GM18951 (cell line): Measurements from ENCODE around the gene GPC3.
"Not testable (repeated sequence)": the region's sequence is repeated elsewhere in the genome, so short reads cannot be mapped to it uniquely, and the experiment has no call there.

ENCODE experiments used
- POLR2A ChIP-seq: IDR thresholded peaks from 4 replicates; pipeline ENCODE4 v1.6.1; 2011; ENCODE audit warnings: mild to moderate bottlenecking; ENCODE audit not compliant: insufficient read length, insufficient read depth; ENCODE audit errors: extremely low read depth
- in situ Hi-C: fragments of 300-500 bp; cut with MboI; formaldehyde crosslinking; loops from one replicate; pipeline ENCODE4 v1.12.0; 2022; ENCODE audit warnings: low sequenced_read_pairs, mixed read lengths, inconsistent platforms; ENCODE audit not compliant: unreplicated experiment

Gene GPC3

DNA sequence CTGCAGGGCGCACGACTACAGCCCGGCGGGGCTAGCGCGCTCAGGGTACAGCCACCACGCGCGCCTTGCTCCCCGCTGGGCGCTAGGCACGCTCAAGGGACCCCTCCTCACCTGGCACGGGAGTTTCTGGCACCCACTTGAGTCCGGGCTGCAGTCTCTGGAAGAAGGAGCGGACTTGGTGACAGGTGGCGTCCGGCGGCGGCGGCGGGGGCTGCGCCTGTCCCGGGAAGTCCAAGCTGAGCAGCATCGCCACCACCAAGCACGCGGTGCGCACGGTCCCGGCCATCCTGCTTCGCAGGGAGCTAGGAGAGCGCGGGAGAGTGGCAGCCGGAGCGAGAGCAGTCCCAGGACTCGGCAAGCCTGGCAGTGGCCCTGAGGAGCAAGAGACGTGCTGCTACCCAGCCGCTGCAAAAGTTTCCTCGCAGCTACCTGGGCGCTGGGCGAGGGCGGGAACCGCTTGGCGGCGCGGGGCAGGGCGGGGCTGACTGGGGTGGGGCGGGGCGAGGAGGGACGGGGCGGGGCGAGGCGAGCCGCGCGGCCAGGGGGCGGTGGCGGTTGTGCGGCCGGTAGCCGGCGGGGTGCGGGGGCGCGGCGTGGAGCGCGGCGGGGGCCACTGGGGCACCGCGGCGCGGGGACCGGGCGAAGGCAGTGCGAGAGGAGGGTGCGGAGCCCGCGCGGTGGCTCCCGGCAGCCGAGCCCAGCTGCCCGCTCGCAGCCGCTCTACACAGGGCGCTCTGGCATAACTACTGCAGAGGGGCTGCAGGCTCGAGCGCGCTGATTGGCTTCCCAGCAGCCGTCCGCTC, at the start of gene GPC3:
Gene GPC3, minus strand, starts transcription at position 431 of the 803 bp plus-strand sequence.
- TF ChIP-seq POLR2A, result no peak
- in situ Hi-C loops, result no loop called here

DNA sequence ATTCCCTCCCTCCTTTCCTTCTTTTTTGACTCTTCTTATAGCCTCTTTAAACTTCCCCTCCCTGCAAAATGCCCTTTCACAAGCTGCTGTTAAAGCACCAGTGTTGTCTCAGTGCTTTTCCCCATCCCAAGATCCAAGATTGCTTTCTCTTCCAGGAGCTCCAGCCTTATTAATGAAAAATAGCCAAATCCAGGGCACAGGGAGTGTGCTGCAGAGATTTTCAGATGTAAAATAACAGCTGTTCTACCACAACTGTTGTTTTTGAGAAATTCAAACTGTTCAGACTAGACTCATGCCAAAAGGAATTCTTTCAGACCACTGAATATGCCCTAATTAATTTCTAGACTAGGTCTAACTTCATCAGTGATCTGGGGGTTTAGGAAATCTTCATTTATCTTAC, 47.0 kb upstream of the GPC3 start:
- TF ChIP-seq POLR2A, result no peak
- in situ Hi-C loops, result no loop called here

GRCh38 chrX:134026565-134027311, 41.3 kb upstream of the GPC3 start:
- in situ Hi-C loops, result no loop called here
- no peak for TF ChIP-seq POLR2A

GRCh38 chrX:134025986-134026545, 40.7 kb upstream of the GPC3 start:
- in situ Hi-C loops, result no loop called here
- no peak for TF ChIP-seq POLR2A

GRCh38 chrX:134024686-134025377, 39.4 kb upstream of the GPC3 start:
- in situ Hi-C loops, result no loop called here
- TF ChIP-seq POLR2A, result no peak

- TF ChIP-seq POLR2A, result no peak
- in situ Hi-C loops, result no loop called here
Observed at GRCh38 chrX:134023851-134024281, 38.5 kb upstream of the GPC3 start.

DNA sequence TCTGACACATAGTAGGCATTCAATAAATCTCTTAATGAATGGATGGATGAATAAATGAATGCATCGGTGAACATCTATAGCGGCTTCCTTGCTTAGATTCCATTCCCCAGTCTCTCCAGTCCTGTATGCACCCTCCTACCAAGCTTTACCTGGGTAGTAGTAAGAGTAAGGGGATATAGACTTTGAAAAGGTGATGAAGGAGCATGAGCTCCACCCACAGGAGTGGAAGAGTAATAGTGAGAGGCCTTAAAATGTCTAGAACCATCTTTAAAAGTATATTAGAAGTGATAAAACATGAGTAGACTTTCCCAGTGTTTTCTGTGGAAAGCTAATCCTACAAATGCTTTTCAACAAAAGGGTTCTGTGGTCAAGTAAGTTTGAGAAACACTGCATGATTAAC, 35.5 kb upstream of the GPC3 start:
- in situ Hi-C loops, result no loop called here
- TF ChIP-seq POLR2A, result no peak

GRCh38 chrX:134019567-134020206, 34.3 kb upstream of the GPC3 start:
- no peak for TF ChIP-seq POLR2A
- in situ Hi-C loops, result no loop called here

GRCh38 chrX:134016309-134016708, 30.9 kb upstream of the GPC3 start:
- in situ Hi-C loops, result not testable (repeated sequence)

GRCh38 chrX:134015510-134015909, 30.1 kb upstream of the GPC3 start:
- in situ Hi-C loops, result not testable (repeated sequence)

DNA sequence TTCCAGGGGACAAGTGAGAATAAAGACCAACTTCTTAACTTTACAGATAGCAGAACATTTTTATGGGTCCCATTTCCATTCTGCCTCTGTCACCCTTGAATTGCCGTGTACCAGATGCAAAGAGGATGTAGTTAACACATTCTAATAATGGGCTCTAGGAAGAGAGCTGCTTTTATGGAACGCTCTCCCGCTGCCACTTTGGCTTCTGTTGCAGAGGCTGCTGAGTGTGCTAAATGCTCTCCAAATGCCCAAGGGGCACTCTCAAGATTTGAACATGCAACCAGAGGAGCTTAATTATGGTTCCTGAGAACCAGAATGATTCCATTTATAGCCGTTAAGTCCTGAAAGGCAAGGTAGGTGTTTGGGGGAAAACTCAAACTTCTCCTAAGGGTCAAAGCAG, 28.1 kb upstream of the GPC3 start:
- TF ChIP-seq POLR2A, result no peak

GRCh38 chrX:134013092-134013497, 27.7 kb upstream of the GPC3 start:
- TF ChIP-seq POLR2A, result no peak
- in situ Hi-C loops, result no loop called here

More for the DNA sequence above, 28.1 kb upstream of the GPC3 start:
- in situ Hi-C loops, result no loop called here

- in situ Hi-C loops, result no loop called here
- no peak for TF ChIP-seq POLR2A
Observed at GRCh38 chrX:134010690-134011089, 25.3 kb upstream of the GPC3 start.

DNA sequence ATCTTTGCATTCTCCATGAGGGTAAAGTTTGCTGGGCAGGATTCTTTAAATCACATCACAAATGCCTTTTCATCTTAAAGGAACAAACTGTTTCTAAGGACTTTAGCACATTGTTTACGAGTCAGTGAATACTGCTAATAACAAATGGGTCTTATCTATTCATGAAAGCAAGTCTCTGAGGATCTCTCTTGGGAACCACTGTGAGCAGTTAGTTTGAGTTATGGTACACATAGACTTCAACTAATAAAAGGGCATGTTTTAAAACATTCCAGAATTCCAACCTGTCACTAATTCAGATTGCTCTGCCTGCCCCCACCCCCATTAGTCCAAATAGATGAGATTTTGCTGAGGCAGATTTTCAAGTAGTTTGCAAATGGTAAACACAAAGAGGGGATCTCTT, 22.3 kb upstream of the GPC3 start:
- in situ Hi-C loops, result no loop called here

More for the DNA sequence above, 22.3 kb upstream of the GPC3 start:
- TF ChIP-seq POLR2A, result no peak
